Activated CD4-positive, alpha-beta T cell treated with anti-CD3 and anti-CD28 coated beads, Interleukin-2, amount 50 U/mL, for 4 hours (primary cell): ENCODE measurements around the gene DZIP3.
"Not testable (repeated sequence)": the region's sequence is repeated elsewhere in the genome, so short reads cannot be mapped to it uniquely, and the experiment has no call there.

Experiments used
- DNase-seq, 2 experiments: peaks; one replicate each; pipeline ENCODE4 v3.0.0-alpha.2; 2020

DZIP3 gene

GRCh38 chr3:108602249-108602934 lies 12.9 kb downstream of the DZIP3 start:
- peak in 1 of 2 experiments; percentile 2 for DNase-seq

- DNase-seq, result no peak
Observed at GRCh38 chr3:108602935-108603294, 13.4 kb downstream of the DZIP3 start.

- no peak for DNase-seq
Observed at GRCh38 chr3:108603691-108604090, 14.2 kb downstream of the DZIP3 start.

GRCh38 chr3:108605028-108605427 lies 15.5 kb downstream of the DZIP3 start:
- DNase-seq, result no peak

- no peak for DNase-seq
Observed at GRCh38 chr3:108605491-108605890, 16.0 kb downstream of the DZIP3 start.

- no peak for DNase-seq
Observed at GRCh38 chr3:108608750-108609149, 19.2 kb downstream of the DZIP3 start.

- DNase-seq, result no peak
Observed at GRCh38 chr3:108610651-108611050, 21.1 kb downstream of the DZIP3 start.

- not testable (repeated sequence) for DNase-seq
Observed at GRCh38 chr3:108616090-108616489, 26.6 kb downstream of the DZIP3 start.

GRCh38 chr3:108620250-108620649 lies 30.7 kb downstream of the DZIP3 start:
- no peak for DNase-seq

- DNase-seq, result no peak
Observed at GRCh38 chr3:108623504-108623903, 34.0 kb downstream of the DZIP3 start.

- no peak for DNase-seq
Observed at GRCh38 chr3:108629974-108630373, 40.5 kb downstream of the DZIP3 start.

GRCh38 chr3:108642526-108642925 lies 53.0 kb downstream of the DZIP3 start:
- DNase-seq, result no peak

- DNase-seq, result no peak
Observed at GRCh38 chr3:108645364-108645763, 55.8 kb downstream of the DZIP3 start.

- not testable (repeated sequence) for DNase-seq
Observed at GRCh38 chr3:108655664-108656063, 66.1 kb downstream of the DZIP3 start.

GRCh38 chr3:108661699-108662098 lies 72.2 kb downstream of the DZIP3 start:
- DNase-seq, result no peak

- peak; percentile 35 to 38 for DNase-seq
Observed at GRCh38 chr3:108662142-108662738, 72.7 kb downstream of the DZIP3 start.

GRCh38 chr3:108664266-108664665 lies 74.7 kb downstream of the DZIP3 start:
- no peak for DNase-seq

- no peak for DNase-seq
Observed at GRCh38 chr3:108667312-108667711, 77.8 kb downstream of the DZIP3 start.

- no peak for DNase-seq
Observed at GRCh38 chr3:108669208-108669607, 79.7 kb downstream of the DZIP3 start.

- DNase-seq, result no peak
Observed at GRCh38 chr3:108672701-108673100, 83.2 kb downstream of the DZIP3 start.

- DNase-seq, result no peak
Observed at GRCh38 chr3:108673988-108674661, 84.6 kb downstream of the DZIP3 start.

GRCh38 chr3:108677811-108678210 lies 88.3 kb downstream of the DZIP3 start:
- no peak for DNase-seq

GRCh38 chr3:108692286-108692685 lies 102.8 kb downstream of the DZIP3 start:
- not testable (repeated sequence) for DNase-seq

- DNase-seq, result no peak
Observed at GRCh38 chr3:108698461-108698860, 108.9 kb downstream of the DZIP3 start.
